SK-N-SH (cell line): Measurements from ENCODE around the gene UBA3.

ENCODE experiments used
- IRF3 ChIP-seq: fragments of 150-350 bp; IDR thresholded peaks from 2 replicates; pipeline ENCODE4 v1.6.1; 2016; ENCODE audit warnings: mild to moderate bottlenecking, low read depth, low read length
- POLR2AphosphoS5 ChIP-seq: IDR thresholded peaks from 2 replicates; pipeline ENCODE4 v1.6.1; 2012; ENCODE audit warnings: low read depth, low read length

GRCh38 chr3:69119681-69120080 lies 39.5 kb upstream of the UBA3 start:
- TF ChIP-seq POLR2AphosphoS5, result no peak
- TF ChIP-seq IRF3, result no peak
